ENCODE measurements around the gene PTPRU. TPM values are rescaled to one million over a fixed set of nuclear protein-coding genes. Genes with fewer than 3 reads are reported as not detected.
A peak's percentile ranks its signal among the peaks of the same experiment; 100 is the strongest.

Gene PTPRU
- total and polyA plus RNA-seq, 5 experiments from 2014 or later: 0.54 TPM; not detected in 4

DNA sequence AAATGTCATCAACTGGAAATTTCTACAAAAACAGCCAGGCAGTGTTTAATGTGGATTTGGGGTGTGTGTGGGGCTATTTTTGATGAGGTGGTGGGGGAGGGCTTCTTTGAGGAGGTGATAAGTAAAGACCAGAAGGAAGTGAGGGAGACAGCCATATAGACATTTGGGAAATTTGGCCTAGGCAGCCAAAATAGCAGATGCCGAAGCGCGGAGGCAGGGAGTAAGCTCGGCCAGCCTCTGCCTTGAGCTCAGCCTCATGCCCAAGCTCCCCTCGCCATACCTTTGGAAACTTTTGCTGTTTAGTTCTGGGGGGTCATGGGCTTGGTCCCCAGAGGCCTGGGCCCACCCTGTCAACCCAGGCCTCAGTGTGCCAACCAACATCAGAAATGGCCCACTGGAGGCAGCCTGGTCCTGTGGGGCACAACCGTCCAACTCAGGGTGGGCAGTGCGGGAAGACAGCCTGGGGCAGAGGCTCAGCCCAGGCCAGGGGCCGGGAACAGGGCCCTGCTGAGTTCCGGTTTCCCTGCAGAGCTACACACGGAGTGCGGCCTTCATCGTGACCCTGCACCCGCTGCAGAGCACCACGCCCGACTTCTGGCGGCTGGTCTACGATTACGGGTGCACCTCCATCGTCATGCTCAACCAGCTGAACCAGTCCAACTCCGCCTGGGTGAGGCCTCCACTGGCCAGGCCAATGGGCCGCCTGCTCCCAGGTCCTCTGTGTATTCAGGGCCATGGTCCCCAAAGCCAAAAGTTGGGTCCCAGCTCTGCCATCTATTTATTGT is 84.0 kb downstream of the PTPRU start:
- H3K27me3 Mint-ChIP-seq: peaks cover 0 to 2% (median 0%) of the 10 kb centered on the region in 5 donors
- POLR2A ChIA-PET: no interaction called here
- ATAC-seq: no peak
- H3K4me3 Mint-ChIP-seq: no peak overlapping the region
- DNase-seq: no peak
- no peak overlapping the region for H3K27ac Mint-ChIP-seq
- H3K36me3 Mint-ChIP-seq: no peaks in the 10 kb centered on the region
- H3K9me3 Mint-ChIP-seq: no peaks in the 10 kb centered on the region
- no peaks in the 10 kb centered on the region for H3K4me1 Mint-ChIP-seq

DNA sequence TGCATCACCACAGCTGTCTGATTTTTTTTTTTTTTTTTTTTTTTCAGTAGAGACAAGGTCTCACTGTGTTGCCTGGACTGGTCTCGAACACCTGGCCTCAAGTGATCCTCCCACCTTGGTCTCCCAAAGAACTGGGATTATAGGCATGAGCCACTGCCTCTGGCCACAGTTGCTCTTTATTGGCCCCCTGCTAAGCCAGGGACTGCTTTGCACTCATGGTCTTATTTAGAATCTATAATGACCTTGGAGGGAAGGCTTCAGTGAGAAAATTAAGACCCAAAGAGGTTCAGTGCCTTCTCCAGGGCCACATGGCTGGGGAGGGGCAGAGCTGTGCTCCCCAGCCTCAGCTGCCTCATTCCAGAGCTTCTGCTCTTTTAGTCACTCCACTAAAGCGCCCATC is 84.9 kb downstream of the PTPRU start:
- no peaks in the 10 kb centered on the region for H3K9me3 Mint-ChIP-seq
- no peak overlapping the region for H3K4me3 Mint-ChIP-seq
- ATAC-seq: no peak
- peaks cover 0 to 2% (median 0%) of the 10 kb centered on the region in 5 donors for H3K27me3 Mint-ChIP-seq
- POLR2A ChIA-PET: no interaction called here
- H3K36me3 Mint-ChIP-seq: no peaks in the 10 kb centered on the region
- no peak for DNase-seq
- no peaks in the 10 kb centered on the region for H3K4me1 Mint-ChIP-seq
- H3K27ac Mint-ChIP-seq: no peak overlapping the region

DNA sequence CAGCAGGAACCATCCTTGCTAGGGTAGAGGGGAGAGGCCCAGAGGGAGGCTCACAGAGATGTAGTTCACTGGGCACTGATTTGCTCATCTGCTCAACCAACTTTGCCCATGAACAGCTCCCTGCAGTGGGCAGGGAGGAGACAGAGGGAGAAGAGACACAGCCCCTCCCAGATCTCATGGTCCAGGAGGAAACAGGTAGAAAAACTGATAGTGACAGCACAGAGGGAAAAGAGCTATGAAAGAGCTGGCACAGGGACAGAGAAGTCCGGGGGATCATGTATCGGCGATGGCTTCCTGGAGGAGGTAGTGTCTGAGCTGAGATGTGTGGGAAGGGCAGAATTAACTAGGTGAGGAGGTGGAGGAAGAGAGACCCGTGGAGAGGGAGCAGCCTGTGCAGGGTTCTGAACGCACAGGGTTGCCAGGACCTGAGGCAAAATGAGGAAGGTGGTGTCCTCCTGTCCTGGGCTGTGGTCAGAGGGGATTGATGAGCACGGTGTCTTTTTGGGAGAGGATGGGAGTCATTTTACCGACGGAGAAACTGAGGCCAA is 85.9 kb downstream of the PTPRU start:
- DNase-seq (no peak), ATAC-seq (no peak)
- H3K27ac Mint-ChIP-seq: no peak overlapping the region
- H3K4me1 Mint-ChIP-seq: no peaks in the 10 kb centered on the region
- H3K36me3 Mint-ChIP-seq: no peaks in the 10 kb centered on the region
- peaks cover 0 to 2% (median 0%) of the 10 kb centered on the region in 5 donors for H3K27me3 Mint-ChIP-seq
- POLR2A ChIA-PET: no interaction called here
- no peak overlapping the region for H3K4me3 Mint-ChIP-seq
- H3K9me3 Mint-ChIP-seq: no peaks in the 10 kb centered on the region

DNA sequence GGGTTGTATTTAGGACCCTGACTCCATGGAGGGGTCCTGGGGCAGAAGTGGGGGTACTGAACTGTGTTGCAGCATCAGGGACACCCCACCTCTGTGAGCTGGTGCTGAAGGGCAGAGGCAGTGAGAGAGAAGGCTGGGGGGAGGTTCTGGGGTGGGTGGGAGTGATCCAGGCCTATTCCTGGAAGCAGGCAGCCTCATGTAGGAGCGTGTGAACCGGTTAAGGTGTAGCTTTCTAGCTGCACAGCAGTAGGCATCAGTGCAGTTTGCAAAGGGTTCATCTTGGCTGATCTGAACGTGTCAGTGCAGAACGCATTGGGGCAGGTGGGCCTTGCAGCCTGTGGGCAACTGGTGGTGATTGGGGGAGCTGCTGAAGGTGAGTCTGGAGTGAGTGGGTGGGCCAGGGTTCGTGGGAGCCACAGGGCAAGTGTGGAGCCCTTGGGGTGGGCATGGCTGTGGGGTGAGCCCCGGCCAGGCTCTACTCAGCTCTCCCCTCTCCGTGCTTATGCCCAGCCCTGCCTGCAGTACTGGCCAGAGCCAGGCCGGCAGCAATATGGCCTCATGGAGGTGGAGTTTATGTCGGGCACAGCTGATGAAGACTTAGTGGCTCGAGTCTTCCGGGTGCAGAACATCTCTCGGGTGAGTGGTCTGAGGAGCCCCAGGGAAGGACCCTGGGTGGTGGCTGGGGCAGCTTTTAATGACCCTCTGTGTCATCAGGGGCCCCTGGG is 86.7 kb downstream of the PTPRU start:
- Mint-ChIP-seq H3K27me3 (peaks cover 0 to 2% (median 0%) of the 10 kb centered on the region in 5 donors), H3K4me3 (no peak overlapping the region), H3K36me3 (no peaks in the 10 kb centered on the region), H3K27ac (peak overlapping the region in 1 of 10 donors; percentile 59), H3K9me3 (no peaks in the 10 kb centered on the region), H3K4me1 (no peaks in the 10 kb centered on the region)
- DNase-seq (no peak), ATAC-seq (no peak)
- POLR2A ChIA-PET: no interaction called here

DNA sequence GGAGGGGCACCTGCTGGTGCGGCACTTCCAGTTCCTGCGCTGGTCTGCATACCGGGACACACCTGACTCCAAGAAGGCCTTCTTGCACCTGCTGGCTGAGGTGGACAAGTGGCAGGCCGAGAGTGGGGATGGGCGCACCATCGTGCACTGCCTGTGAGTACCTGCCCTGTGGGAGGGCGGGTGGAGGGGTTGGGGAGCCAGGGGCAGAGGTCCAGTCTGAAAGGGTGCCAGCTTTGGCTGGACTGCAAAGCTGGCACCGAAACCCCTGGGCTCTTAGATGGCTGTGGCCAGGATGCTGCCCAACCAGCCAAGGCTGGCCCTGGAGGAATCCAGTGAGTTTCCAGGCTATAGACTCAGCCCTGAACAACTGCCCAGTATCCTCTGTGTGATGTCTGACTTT is 87.3 kb downstream of the PTPRU start:
- H3K27ac Mint-ChIP-seq: peak overlapping the region in 1 of 10 donors; percentile 59
- H3K27me3 Mint-ChIP-seq: peaks cover 0 to 2% (median 0%) of the 10 kb centered on the region in 5 donors
- DNase-seq (no peak), ATAC-seq (no peak)
- H3K4me1 Mint-ChIP-seq: no peaks in the 10 kb centered on the region
- POLR2A ChIA-PET: no interaction called here
- H3K36me3 Mint-ChIP-seq: no peaks in the 10 kb centered on the region
- no peaks in the 10 kb centered on the region for H3K9me3 Mint-ChIP-seq
- no peak overlapping the region for H3K4me3 Mint-ChIP-seq

DNA sequence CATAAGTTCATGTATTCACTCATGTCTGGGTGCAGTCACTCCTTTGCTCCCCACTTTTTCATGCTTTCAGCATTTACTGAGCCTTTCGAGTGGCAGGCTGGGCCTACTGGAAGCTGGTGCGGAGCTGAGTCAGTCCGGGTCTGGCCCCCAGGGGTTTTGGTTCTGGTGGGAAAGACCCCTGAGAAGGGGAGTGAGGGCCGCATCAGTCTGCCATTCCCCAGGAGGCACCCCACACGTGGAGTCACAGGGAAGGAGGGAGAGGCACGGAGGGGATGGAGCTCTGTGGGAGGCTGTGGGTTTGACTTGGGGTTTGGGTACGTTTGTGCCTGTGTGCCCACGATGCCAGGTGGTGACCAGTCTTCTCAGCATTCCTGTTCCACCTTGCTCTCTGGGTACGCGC is 87.9 kb downstream of the PTPRU start:
- POLR2A ChIA-PET: no interaction called here
- no peak overlapping the region for H3K27ac Mint-ChIP-seq

DNA sequence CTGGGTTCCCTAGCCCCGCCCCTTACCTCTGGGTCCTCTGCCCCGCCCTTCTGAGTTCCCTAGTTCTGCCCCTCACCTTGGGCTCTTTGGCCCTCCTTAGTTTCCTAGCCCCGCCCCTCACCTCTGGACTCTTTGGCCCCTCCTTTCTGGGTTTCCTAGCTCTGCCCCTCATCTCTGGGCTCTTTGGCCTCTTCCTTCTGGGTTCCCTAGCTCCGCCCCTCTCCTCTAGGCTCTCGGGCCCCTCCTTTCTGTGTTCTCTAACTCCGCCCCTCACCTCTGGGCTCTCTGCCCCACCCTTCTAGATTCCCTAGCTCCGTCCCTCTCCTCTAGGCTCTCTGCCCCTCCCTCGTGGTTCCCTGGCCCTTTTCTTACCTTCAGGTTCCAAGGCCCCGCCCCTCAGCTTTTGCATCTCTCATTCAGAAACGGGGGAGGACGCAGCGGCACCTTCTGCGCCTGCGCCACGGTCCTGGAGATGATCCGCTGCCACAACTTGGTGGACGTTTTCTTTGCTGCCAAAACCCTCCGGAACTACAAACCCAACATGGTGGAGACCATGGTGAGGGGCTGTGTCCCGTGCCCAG is 88.5 kb downstream of the PTPRU start:
- H3K36me3 Mint-ChIP-seq: no peaks in the 10 kb centered on the region
- no peak overlapping the region for H3K4me3 Mint-ChIP-seq
- no peak for ATAC-seq
- DNase-seq: no peak
- POLR2A ChIA-PET: no interaction called here
- H3K4me1 Mint-ChIP-seq: no peaks in the 10 kb centered on the region
- H3K9me3 Mint-ChIP-seq: no peaks in the 10 kb centered on the region
- H3K27me3 Mint-ChIP-seq: peaks cover 0 to 10% (median 4%) of the 10 kb centered on the region in 5 donors
- peak overlapping the region in 1 of 10 donors; percentile 12 for H3K27ac Mint-ChIP-seq

More for the DNA sequence above, 87.9 kb downstream of the PTPRU start:
- H3K4me1 Mint-ChIP-seq: no peaks in the 10 kb centered on the region
- H3K9me3 Mint-ChIP-seq: no peaks in the 10 kb centered on the region
- DNase-seq: no peak
- no peak overlapping the region for H3K4me3 Mint-ChIP-seq
- H3K36me3 Mint-ChIP-seq: no peaks in the 10 kb centered on the region
- no peak for ATAC-seq
- peaks cover 0 to 3% (median 0%) of the 10 kb centered on the region in 5 donors for H3K27me3 Mint-ChIP-seq

DNA sequence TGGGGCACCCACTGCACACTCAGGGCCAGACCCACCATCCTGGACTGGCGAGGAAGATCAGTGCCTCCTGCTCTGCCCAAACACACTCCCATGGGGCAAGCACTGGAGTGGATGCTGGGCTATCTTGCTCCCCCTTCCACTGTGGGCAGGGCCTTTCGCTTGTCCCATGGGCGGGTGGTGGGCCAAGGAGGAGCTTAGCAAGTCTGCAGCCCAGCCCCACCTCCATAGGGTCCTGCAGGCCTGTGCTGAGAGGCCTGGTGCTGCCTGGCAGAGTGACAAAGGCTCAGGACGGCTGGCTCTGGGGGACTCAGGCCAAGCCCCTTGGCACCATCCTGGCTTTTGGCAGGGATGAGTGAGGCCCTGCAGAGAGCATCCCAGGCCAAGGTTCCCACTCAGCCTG is 89.4 kb downstream of the PTPRU start:
- H3K27ac Mint-ChIP-seq: no peak overlapping the region
- POLR2A ChIA-PET: no interaction called here
- no peak for ATAC-seq
- no peak for DNase-seq
- no peaks in the 10 kb centered on the region for H3K36me3 Mint-ChIP-seq
- no peaks in the 10 kb centered on the region for H3K4me1 Mint-ChIP-seq
- no peak overlapping the region for H3K4me3 Mint-ChIP-seq
- no peaks in the 10 kb centered on the region for H3K9me3 Mint-ChIP-seq
- peaks cover 0 to 15% (median 6%) of the 10 kb centered on the region in 5 donors for H3K27me3 Mint-ChIP-seq

DNA sequence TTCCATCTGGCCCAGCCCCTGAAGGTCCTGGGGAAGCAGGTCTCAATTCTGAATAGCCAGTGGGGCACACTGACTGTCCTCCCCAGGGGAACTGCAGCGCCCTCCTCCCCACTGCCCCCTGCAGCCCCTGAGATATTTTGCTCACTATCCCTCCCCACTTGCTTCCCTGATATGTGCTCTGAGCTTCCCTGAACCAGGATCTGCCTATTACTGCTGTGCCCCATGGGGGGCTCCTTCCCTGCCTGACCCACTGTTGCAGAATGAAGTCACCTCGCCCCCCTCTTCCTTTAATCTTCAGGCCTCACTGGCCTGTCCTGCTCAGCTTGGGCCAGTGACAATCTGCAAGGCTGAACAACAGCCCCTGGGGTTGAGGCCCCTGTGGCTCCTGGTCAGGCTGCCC is 89.8 kb downstream of the PTPRU start:
- Mint-ChIP-seq H3K27ac (no peak overlapping the region), H3K27me3 (peaks cover 0 to 18% (median 6%) of the 10 kb centered on the region in 5 donors), H3K9me3 (no peaks in the 10 kb centered on the region), H3K4me1 (no peaks in the 10 kb centered on the region), H3K36me3 (no peaks in the 10 kb centered on the region), H3K4me3 (no peak overlapping the region)
- POLR2A ChIA-PET: no interaction called here
- ATAC-seq: no peak
- no peak for DNase-seq

DNA sequence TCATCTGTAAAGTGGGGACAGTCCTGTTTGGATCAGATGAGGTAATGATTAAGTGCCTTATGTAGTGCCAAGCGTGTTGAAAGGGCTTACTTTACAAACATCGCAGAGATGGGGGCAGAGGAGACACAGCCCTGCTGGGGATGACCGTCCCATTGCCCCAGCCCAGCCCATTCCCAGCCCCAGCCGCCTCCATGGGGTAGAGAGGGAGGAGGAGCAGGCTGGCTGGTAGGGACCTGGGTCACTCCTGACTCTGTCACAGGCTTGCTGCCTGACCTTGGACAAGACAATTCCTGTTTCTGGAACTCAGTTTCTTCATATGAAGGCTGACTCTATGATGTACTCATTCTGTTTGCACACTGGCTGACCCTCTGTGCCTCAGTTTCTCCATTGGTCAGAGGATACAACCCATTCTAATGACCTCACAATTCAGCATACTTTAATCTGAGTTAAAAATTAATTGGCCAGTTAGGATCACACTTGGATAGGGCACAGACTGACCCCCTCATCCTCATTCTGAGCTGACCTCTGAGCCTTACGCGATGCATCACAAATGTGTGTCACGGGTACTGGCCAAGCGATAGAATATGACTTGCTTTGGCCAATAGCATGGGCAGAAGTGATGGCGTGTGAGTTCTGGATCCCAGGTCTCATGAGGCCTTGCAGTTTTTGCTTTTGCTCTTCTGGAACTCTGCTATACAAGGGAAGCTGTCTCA is 91.1 kb downstream of the PTPRU start:
- Mint-ChIP-seq H3K36me3 (peaks cover 0 to 4% (median 0%) of the 10 kb centered on the region in 3 donors), H3K27me3 (peaks cover 3 to 30% (median 12%) of the 10 kb centered on the region in 5 donors), H3K4me1 (no peaks in the 10 kb centered on the region), H3K27ac (no peak overlapping the region), H3K4me3 (no peak overlapping the region), H3K9me3 (no peaks in the 10 kb centered on the region)
- DNase-seq (no peak), ATAC-seq (no peak)
- POLR2A ChIA-PET: no interaction called here

DNA sequence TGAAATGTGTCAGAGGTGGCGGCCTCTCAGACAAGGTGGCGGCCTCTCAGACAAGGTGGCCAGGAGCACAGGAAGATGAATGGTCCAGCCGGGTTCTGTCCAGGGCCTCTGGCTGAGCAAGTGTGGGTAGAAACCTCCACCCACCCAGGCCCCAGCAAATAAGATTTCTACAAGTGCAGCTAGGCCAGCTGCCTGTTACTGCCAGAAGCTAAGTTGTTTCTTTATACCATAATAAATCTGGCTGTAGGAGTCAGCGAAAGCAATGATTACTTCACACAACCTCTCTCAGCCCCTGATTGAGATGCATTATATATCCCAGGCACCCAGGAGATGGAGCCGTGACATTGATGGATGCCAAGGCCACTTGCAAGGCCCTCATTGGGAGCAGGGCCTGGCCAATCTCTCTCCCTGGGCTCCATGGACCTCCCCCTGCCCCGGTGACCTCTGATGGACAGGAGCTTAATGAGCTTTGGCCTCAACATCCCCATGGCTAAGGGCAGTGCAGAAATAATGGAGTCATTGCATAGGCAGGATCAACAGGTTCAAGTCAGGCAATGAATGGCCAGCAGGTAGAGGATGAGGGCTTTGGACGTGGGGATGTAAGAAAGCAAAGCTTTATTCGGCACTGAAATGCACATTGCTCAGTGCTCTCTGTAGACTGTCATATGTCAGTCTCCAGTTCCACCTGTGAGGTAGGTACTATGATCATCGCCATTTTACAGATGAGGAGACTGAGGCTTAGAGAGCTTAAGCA is 92.9 kb downstream of the PTPRU start:
- Mint-ChIP-seq H3K9me3 (peaks cover 0 to 6% (median 0%) of the 10 kb centered on the region in 9 donors), H3K27me3 (peaks cover 7 to 37% (median 18%) of the 10 kb centered on the region in 5 donors), H3K36me3 (peaks cover 0 to 4% (median 0%) of the 10 kb centered on the region in 3 donors), H3K27ac (no peak overlapping the region), H3K4me1 (no peaks in the 10 kb centered on the region), H3K4me3 (no peak overlapping the region)
- ATAC-seq (no peak), DNase-seq (no peak)
- POLR2A ChIA-PET: no interaction called here

DNA sequence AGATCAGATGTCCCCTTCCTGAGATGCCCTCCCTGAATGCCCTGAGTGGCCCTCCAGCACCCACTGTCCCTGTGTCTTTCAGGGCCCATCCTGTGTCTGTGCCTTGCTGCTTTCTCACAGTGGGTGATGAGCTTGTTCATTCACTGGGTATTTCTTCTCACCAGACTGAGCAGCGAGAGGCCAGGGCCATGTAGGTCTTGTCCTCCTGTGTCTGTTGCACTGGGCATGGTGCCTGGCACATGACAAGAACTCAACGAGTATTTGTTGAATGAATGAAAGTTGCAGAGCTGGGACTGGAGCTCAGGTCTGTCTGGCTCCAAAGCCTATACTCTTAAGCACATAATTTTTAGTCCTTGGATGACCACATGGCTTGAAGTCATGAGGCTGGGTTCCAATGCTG is 93.8 kb downstream of the PTPRU start:
- peaks cover 0 to 6% (median 0%) of the 10 kb centered on the region in 9 donors for H3K9me3 Mint-ChIP-seq
- POLR2A ChIA-PET: no interaction called here
- DNase-seq (no peak), ATAC-seq (no peak)
- H3K36me3 Mint-ChIP-seq: peaks cover 0 to 4% (median 0%) of the 10 kb centered on the region in 3 donors
- peaks cover 7 to 37% (median 18%) of the 10 kb centered on the region in 5 donors for H3K27me3 Mint-ChIP-seq
- H3K4me3 Mint-ChIP-seq: no peak overlapping the region
- no peak overlapping the region for H3K27ac Mint-ChIP-seq
- no peaks in the 10 kb centered on the region for H3K4me1 Mint-ChIP-seq

Data from naive thymus-derived CD8-positive, alpha-beta T cell (primary cell).